MM.1S (cell line): ENCODE measurements around the gene GDF7.

Source experiments
- EZH2 ChIP-seq: fragments of 300-600 bp; sonication (generic); optimal IDR thresholded peaks from 2 replicates; pipeline ENCODE3; 2017; ENCODE audit warnings: low read depth, mild to moderate bottlenecking, antibody characterized with exemption, low read length, mixed read lengths
- TF ChIP-seq, protein P1 (sequence below): fragments of 300-600 bp; sonication (generic); IDR thresholded peaks from 2 replicates; pipeline ENCODE4 v1.5.1; 2016; ENCODE audit warnings: antibody characterized with exemption, low read length, mixed read lengths

DNA sequence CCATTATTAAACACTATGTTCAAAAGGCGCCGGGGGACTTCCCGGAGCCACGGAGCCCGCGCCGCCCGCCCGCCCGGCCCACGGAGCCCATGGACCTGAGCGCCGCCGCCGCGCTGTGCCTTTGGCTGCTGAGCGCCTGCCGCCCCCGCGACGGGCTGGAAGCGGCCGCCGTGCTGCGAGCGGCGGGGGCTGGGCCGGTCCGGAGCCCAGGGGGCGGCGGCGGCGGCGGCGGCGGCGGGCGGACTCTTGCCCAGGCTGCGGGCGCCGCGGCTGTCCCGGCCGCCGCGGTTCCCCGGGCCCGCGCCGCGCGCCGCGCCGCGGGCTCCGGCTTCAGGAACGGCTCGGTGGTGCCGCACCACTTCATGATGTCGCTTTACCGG, 197 bp downstream of the GDF7 start:
- TF ChIP-seq, protein P1, sequence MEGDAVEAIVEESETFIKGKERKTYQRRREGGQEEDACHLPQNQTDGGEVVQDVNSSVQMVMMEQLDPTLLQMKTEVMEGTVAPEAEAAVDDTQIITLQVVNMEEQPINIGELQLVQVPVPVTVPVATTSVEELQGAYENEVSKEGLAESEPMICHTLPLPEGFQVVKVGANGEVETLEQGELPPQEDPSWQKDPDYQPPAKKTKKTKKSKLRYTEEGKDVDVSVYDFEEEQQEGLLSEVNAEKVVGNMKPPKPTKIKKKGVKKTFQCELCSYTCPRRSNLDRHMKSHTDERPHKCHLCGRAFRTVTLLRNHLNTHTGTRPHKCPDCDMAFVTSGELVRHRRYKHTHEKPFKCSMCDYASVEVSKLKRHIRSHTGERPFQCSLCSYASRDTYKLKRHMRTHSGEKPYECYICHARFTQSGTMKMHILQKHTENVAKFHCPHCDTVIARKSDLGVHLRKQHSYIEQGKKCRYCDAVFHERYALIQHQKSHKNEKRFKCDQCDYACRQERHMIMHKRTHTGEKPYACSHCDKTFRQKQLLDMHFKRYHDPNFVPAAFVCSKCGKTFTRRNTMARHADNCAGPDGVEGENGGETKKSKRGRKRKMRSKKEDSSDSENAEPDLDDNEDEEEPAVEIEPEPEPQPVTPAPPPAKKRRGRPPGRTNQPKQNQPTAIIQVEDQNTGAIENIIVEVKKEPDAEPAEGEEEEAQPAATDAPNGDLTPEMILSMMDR = no peak
- TF ChIP-seq EZH2 = no peak
